Myocyte (in vitro differentiated cells): ENCODE results near the gene CNOT3. TPM values are rescaled to one million over a fixed set of nuclear protein-coding genes. Genes with fewer than 3 reads are reported as not detected.

Experiments
- DNase-seq: peaks from one replicate; pipeline ENCODE4 v3.0.0-alpha.2; 2012; ENCODE audit warnings: low read depth
- total RNA-seq: library from RNA; depleted of rRNA; stranded (reverse); fragments of >200 nt; gene quantifications from 2 replicates; pipeline ENCODE4 v1.2.3, GENCODE V29; 2014

The CNOT3 gene
- total RNA-seq, 1 donor from 2014 or later, result 17.2 TPM

DNA sequence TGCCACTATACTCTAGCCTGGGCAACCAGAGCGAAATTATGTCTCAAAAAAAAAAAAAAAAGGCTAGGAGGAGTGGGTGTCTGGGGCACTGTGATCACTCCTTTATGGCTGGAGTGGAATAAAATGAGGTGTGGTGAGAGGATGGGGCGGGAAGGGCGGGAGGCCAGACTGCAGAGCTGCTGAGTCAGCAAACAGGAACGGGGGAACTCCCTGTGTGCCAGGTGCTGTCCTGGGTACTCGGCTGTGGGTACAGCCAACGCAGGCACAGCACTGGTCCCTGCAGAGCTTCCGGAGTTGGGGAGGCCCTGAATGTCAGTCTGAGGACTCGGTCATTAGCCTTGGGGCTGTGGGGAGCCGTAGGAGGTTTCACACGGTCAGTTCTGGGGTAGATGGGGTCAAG lies 16.3 kb upstream of the CNOT3 start:
- DNase-seq, result no peak

GRCh38 chr19:54123682-54124081 lies 13.9 kb upstream of the CNOT3 start:
- no peak for DNase-seq

- DNase-seq, result no peak
These were observed 13.2 kb upstream of the CNOT3 start for GRCh38 chr19:54124393-54124792.

DNA sequence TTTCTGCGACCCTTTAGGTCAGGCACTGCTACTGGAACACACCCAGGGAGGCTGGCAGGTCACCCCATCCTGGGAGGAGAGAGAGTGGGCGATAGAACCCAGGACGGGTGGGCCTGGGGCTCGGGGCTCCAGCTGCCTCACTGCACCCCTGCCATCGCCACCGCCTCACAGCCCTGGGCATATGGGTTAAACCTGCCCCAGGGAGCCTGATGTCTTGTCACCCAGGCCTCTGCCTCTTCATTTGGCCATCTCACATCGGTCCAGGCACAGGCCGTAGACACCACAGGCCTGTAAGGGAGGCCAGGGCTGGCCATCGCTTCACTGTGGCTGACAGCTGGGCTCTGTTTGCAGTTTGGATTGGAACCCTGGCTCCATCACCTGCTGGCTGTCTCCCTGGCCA lies 11.8 kb upstream of the CNOT3 start:
- no peak for DNase-seq

GRCh38 chr19:54127688-54128440 lies 9.7 kb upstream of the CNOT3 start:
- no peak for DNase-seq

DNA sequence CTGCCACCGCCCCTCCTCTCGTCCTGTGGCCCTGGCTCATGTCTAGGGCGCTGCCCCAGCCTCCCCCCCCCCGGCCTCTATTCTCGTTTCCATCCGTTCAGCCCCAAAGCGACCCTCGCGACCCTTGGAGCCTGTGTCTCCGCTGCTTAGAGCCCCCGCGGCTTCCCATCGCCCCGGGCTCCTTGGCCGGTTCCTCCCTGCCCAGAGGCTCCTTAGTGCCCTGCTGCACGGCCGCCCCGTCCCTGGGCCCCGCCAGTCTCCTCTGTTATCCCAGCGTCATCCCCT lies 9.2 kb upstream of the CNOT3 start:
- no peak for DNase-seq

DNA sequence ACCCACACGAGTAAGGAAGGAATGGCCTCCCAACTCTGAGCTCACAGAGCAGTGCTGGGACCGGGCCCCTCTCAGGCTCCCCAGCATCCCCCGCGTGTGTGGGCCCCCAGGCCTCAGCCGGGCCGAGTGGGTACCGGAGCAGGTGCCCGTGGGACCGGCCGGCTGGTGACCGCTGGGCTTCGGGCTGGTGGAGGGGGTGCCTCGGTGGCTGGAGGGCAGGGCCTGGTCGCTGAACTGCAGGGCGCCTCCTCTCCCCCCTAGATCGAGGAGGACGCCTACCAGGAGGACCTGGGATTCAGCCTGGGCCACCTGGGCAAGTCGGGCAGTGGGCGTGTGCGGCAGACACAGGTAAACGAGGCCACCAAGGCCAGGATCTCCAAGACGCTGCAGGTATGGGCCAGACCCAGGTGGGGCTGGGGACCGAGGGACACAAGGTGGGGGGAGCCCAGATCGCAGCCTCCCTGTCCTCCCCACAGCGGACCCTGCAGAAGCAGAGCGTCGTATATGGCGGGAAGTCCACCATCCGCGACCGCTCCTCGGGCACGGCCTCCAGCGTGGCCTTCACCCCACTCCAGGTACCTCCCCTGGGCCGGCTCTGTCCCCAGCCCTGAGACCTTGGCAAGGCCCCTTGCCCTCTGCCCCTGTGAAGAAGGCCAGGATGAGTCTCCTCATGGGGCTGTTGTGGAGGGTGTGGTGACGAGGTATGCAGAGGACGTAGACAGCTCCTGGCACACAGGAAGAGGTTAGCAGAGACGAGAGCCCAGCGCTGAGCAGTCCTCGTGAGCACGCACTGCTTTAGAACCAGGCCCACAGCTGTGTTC lies 8.6 kb upstream of the CNOT3 start:
- DNase-seq, result no peak

DNA sequence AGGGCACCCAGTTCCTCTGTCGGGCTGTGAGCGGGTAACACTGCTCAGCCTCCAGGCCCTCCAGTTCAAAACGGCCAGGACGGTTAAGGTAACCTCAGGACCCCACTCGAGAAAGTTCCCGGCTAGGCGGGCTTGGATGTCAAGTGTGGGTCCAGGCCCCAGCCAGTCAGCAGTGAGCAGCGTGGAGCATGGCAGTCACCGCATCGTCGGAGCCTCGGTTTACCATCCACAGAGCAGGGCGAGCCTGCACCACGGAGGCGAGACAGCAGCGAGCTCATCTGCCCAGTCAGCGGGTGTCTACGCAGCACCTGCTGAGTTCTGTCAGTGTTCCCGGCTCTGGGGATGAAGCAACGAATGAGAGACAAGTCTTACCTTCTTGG lies 8.0 kb upstream of the CNOT3 start:
- DNase-seq, result no peak

DNA sequence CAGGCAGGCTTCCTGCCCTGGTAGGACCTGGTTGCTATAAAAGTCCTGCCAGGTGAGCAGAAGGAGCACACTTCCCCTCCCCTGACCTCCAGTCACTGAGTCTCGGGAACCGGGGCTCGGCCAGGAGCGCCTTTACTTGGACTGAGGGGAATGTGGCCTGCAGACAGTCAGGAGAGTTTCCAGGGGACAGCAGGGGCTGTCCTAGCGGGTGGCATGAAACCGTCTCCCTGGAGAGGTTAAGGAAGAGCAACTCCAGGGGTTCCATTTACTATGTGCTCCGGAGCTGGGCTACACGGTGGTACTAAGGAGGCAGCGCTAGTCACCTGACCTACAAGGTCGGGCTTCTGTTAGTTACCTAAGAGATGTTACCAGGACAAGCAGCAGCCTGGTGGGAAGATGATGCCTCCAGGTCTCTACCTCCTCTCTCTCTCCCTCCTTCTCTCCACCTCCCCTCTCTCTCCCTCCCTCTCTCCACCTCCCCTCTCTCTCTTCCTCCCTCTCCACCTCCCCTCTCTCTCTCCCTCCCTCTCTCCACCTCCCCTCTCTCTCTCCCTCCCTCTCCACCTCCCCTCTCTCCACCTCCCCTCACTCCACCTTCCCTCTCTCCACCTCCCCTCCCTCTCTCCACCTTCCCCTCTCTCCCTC lies 4.1 kb upstream of the CNOT3 start:
- no peak for DNase-seq

DNA sequence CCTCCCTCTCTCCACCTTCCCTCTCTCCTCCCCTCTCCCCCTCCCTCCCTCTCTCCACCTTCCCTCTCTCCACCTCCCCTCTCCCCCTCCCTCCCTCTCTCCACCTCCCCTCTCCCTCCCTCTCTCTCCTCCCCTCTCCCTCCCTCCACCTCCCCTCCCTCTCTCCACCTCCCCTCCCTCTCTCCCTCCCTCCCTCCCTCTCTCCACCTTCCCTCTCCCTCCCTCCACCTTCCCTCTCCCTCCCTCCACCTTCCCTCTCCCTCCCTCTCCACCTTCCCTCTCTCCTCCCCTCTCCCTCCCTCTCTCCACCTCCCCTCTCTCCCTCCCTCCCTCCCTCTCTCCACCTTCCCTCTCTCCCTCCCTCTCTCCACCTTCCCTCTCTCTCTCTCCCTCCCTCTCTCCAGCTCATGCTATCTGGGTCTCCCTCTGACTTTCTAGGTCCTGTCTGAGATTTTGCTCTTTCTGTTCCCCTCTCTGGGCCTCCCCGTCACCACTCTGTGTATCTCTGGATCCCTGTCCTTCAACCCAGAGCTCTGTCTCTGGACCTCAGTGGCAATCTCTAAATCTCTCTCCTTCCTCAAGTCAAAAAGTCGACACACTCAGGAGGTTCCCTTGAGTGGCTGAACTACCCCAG lies 3.5 kb upstream of the CNOT3 start:
- DNase-seq, result no peak

- DNase-seq, result no peak
These were observed 1.3 kb upstream of the CNOT3 start for GRCh38 chr19:54136086-54136863.

DNA sequence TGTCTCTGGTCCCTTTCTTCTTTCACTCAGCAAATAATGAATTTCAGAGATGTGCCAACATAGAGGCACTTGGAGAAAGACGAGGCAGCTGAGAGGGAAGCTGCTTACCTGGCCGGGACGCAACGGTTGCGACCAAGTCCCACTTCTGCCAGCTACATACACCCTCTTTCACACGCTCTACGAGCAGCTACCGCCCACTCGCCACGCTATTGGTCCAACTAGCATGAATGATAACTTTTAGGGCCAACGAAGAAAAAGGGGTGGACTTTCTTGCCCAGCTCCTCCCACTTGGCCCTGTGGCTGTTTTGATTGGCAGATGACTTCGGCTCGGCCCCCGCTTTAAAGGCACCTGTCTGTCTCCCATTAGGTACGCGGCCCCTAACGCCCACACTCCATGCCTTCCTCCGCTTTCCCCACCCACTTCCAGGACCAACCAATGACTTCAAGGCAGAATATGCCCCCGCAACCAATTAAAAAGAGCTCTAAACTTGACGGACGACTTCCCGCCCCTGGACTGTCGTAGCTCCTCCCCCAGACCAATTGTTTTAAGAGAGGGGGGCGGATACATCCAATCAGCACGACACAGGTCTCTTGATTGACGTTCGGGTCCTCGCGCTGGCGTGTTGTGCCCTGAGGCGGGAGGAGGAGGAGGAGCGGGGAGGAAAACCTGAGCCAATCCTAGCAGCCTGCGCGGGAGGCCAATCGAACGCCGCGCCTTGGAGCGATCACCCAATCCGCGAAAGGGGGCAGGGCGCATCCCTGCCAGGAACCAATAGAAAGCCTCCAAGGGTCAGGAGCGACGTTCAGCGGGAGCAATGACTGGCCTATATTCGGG lies 481 bp upstream of the CNOT3 start:
- DNase-seq, result peak; percentile 100

DNA sequence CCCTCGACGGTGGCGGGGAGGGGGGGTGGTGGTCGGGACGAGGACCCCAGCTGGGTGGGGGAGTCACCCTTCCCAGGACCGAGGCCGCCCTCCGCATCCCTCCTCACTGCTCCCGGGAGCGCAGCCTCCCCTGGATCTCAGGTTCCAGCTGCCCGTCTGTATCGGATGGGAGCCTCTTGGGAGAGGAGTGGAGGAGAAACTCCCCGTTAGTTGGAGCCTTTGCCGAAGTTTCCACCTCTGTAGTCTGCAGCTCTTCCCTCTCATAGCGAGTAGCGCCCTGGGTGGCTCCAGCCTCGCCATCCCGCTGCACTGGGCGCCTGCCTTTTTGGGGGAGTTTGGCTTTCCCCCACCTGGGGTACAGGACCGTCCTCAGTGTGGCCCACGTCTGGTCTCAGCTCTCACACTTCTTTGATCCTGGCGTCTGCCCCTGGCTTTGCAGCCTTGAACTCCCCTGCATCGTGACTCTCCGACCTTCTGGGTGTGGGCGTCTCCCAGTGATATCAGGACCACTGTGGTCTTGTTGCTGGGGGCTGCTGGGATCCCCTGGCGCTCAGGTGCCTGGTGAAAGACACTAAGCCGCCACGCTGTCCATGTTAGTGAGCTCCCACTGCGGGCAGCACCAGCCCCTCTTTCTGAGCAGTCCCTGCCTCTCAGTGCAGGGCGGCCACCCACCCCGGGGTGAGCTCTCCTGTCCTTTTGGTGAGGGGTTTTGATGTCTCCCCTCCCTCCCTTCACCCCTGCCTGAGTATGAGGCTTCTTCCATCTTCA lies 1.1 kb downstream of the CNOT3 start:
- no peak for DNase-seq

DNA sequence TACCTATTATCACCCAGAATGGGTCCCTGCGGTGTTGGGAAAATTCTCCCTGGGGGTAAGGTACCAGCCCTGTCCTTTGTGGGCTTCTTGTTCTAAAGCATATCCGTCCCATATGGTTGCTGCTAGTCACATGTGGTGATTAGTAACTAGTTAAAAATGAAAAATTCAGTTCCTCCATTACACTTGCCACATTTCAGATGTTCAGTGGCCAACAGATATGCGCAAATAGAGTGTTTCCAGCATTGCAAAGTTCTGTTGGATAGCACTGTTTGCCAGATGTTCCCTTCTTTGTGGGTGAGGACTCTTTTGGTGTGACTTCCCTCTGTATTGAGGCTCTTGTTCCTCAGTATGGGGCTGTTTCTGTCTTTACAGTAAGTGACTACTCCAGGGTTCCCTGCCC lies 3.8 kb downstream of the CNOT3 start:
- DNase-seq, result no peak

DNA sequence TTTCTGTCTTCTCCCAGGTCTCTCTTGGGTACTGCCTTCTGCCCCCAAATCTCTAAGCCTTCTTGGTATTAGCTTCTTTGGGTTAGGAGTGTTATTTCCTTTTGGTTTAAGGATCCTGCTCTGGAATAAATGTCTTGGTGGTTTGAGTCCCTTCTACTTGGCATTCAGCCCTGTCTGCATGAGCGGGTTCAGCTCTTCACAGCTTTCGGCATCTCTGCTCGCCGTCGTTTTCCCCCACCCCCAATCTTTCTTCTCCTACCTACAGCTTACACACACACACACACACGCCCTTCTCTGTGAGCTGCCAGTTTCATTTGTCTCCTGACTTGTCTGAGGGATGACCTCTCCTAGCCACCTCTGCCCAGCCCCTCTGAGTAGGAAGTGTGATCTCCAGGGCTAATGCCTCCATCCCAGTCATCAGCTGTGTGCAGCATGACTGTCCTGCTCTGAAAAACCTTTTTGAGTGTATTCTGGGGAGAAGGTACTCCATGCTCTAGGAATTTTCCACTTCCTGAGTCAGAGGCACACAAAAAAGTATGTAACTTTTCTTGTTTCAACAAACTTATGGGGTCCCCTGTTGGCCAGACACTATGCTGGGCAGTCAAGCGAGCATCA lies 4.7 kb downstream of the CNOT3 start:
- DNase-seq, result no peak

- DNase-seq, result no peak
These were observed 8.1 kb downstream of the CNOT3 start for GRCh38 chr19:54145541-54146158.

DNA sequence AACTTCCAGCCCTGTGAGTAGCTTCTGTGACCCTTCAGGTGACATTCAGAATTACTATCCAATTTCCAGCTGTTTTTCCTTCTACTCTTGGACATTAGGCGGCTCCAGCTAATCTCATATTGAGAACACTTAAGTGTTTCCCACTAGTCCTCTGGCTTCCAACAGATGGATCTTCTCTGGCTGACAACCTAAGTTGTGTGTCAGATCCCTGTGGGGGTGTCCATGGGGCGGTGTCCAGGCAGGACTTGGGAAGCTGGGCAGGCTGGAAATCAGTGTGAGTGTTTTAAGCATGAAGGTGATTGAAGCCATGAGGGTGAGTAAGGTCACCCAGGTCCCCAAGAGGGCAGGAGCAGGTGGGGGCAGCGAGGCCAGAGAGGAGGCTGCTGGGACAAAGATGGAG lies 10.1 kb downstream of the CNOT3 start:
- DNase-seq, result no peak

DNA sequence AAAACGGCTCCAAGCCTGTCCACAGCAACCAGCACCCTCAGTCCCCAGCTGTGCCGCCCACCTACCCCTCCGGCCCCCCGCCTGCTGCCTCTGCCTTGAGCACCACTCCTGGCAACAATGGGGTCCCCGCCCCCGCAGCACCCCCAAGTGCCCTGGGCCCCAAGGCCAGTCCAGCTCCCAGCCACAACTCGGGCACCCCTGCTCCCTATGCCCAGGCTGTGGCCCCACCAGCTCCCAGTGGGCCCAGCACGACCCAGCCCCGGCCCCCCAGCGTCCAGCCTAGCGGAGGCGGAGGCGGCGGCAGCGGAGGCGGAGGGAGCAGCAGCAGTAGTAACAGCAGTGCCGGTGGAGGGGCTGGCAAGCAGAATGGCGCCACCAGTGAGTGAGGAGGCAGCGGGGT lies 10.6 kb downstream of the CNOT3 start:
- DNase-seq, result no peak
